ENCODE results near the gene C19orf81.

The C19orf81 gene

DNA sequence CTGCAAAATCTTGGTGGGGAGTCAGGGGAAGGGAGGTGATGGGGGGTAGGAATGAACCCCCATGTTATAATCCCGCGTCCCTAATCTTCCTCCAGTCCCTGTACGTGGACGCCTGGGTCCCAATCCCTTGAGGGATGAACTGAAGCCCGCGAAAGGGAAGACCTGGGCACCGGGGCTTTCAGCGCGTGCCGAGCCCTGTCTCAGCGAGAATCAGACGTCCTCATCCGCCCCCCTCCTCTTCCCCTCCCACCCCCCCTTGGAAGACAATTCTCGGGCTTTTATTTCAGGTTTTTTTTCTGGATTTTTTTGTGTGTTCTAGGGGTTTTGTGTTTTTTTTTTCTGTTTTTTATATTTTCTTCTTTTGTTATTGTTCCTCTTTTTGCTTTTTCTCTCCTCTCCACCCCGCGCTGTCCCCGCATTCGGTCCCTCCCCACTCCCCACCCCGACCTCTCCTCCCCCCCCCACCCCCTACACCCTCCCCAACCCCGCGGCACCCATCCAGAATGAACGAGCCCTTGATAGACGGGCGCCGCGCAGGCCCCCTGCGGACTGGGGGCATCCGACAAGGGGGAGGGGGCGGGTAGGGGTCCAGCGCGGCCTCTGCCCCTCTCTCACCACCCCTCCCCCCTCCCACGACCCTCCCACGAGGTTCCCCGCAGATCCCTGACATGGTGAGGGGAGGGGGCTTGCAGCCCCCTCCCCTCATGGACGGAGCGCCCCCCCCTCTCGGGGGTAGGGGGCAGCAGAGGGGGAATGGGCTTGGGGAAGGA is 10.3 kb downstream of the C19orf81 start:
- DNase-seq: peak; percentile 38

DNA sequence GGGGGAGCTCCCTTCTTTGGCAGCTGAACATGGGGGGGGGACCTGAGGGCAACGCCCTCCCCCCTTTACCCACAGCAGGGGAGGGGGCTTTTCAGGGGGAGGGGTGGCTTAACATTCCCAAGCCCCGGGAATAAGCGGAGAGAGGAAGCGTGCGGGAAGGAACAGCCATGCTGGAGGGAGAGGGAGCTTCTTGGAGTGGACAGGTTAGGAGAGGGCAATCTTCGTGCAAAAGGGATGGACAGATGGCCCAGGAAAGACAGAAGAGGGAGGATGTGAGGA is 10.8 kb downstream of the C19orf81 start:
- no peak for DNase-seq

DNA sequence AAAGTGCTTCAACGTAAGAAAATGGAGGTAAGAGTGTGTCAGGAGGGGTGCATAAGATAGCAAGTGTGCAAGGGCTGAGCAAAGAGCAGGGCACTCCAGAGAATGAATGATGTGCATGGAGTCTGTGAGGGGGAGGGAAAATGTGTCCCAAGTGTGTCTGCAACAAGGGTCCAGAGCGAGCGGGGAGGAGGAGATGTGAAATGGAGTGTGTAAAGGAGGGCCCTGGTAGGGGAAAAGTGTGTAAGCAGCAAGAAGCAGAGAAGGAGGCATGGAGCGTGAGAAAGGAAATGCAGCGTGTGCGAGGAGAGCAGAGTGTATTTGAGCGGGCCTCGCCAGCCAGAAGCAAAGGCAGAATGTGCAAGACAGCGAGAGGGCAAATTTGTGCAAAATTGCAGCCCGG is 11.8 kb downstream of the C19orf81 start:
- no peak for DNase-seq

DNA sequence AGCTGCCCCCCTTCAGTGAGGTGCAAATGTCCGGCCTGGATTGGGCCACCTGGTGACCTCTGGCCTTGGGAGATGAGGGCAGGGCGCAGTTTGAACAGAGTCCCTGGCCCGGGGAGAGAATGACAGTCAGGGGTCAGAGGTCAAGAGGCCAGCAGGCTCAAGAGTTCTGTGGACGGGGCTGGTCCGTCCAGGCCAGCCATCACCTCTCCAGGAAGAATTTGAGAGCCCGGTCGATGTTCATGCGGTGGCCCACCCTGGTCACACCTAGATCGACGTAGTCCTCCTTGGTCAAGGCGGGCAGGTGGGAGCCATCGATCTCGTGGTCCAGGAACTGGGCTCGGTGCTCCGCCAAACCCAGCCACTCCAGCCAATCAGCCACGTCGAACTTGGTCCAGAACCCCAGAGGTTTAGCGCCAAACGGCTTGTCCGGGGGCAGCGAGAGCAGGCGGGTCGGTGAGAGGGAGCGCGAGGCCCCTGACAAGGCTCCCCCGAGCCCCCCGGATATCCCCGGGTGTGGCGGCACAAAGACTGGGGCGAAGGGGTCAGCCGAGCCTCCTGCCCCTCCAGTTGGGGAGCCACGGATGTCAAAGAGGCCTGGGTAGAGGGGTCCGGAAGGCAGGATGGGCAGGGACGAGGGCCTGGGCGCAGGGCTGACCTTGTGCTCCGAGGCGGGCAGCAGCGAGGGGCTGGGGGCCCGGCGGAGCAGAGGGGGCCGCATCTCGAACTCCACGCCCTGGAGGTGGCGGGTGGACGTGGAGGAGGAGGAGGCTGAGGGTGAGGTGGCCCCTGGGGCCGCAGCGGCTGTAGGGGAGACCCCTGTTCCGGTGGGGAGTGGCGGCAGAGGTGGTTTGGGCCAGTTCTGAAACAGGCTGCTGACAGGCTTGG is 12.8 kb downstream of the C19orf81 start:
- no peak for DNase-seq

DNA sequence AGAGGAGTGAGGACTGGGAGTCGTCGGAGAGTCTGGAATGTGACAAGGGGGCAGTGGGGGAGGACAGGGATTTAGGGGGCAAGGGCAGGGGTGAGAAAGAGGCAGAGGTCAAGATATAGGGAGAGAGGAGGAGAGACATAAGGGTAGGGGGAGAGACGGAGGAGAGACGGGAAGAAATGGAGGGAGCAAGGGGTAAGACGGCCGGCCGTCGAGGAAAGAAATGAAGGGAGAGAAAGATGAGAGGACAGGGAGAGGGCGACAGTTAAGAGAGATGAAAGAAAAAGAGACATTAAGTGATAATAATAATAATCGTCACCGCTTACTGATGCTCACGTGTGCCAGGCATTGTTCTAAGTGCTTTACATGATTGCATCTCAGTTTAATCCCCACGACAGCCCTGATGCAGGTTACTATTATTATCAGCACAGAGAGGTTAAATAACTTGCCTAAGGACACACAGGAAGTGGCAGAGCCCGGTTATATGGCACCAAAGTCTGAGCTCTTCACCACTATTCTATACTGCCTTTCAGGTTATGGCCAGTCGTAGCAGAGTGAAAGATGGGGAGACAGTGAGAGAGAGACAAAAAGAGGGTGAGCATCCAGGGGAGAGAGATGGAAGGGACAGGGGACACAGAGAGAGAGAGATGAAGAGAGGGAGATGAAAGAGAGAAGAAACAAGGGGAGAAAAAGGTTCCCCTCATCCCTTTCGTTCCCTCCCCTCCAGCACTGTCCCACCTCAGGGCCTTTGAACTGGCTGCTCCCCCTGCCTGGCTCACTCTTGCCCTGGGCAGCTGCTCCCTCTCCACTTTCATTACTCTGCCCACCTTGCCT is 13.6 kb downstream of the C19orf81 start:
- DNase-seq: no peak

DNA sequence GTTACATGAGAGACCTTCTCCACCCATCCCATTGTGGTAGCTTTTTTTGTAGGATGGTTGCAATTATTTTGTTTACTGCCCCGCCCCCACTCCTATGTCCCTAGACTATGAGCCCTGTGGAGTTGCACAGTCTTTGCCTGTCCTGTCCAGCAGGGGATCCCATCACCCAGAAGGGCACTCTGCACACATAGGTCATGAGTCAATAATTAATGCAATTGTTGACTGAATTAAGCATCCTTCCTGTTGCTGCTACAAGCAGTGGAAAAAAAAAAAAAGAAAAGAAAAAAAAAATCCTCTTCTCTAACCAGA is 14.2 kb downstream of the C19orf81 start:
- DNase-seq: peak; percentile 12

DNA sequence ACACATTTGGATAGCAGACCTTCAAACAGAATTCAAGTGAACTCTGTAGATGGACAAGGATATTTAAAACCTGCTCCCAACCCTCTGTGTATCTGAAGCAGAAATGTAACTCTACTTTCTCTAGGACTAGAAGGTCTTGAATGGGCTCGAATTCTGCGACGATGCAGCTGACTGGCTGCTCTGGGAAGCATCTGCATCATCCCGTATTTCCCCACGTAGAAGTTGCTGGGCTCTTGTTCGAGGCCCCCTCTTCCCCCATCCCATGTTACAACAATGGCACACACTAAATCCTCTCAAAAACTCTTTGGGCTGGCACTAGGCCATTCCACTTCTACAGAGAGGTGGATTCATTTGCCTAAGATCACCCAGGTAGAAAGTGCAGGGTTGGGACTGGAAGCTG is 15.0 kb downstream of the C19orf81 start:
- no peak for DNase-seq

DNA sequence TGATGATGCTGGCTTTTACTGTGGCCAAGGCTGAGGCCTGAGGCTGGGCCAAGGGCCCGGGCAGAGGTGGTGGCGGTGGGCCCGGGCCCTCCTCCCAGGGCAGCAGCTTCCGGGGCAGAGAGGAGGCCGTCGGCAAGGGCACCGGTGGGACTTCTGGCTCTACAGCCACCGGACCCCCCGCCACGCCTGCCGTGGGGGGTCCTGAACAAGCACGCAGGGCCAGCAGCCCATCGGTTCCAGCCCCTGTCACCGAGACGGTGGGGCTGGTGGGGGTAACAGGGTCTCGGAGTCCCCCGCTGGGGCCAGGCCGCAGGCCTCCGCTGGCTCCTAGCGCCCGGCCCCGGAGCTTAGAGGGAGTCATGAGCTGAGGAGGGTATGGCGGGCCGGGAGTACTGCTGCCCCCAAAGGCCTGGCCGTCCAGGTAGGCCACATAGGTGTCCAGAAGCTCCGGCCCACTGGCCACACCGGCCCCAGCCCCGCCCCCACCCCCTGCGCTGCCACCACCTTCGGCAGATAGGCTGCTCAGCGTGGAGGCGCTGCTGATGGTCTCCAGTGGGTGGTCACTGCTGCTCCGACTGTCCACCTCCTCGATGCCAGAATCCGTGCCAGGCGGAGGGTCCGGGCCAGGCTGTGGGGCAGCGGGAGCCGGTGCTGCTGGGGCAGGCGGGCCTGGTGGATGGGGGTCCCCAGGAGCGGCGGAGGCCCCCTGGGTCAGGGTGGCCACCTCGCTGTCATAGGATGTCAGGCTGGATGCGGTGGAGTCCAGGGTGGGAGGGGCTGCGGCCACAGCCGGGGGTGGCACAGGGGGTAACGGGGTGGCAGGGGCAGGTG is 17.3 kb downstream of the C19orf81 start:
- no peak for DNase-seq

DNA sequence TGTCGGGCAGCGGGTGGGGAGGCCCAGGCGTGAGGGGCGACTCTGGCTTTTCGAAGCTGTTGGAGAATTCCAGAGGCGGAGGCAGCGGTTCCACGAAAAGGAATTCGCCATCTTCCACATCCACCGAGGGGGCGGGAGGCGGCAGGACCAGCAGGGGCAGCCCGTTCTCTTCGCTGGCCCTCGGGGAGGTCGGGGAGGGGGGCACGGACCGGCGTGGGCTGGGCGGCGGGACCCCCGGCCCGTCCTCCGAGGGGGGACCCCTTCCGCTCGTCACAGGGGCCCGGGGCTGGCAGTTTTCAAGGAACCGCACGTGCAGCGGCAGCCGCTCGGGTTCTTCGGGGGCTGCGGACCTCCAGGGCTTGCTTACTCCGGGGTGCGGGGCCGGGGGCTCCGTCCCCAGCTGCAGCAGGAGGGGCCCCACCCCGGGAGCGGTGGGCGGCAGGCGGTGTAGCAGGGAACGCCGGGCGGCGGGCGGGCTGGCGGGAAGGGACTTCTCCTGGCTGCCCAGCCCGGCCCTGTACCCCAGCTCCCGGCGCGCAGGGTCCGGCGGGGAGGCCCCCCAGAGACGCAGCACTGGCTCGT is 18.0 kb downstream of the C19orf81 start:
- DNase-seq: no peak

DNA sequence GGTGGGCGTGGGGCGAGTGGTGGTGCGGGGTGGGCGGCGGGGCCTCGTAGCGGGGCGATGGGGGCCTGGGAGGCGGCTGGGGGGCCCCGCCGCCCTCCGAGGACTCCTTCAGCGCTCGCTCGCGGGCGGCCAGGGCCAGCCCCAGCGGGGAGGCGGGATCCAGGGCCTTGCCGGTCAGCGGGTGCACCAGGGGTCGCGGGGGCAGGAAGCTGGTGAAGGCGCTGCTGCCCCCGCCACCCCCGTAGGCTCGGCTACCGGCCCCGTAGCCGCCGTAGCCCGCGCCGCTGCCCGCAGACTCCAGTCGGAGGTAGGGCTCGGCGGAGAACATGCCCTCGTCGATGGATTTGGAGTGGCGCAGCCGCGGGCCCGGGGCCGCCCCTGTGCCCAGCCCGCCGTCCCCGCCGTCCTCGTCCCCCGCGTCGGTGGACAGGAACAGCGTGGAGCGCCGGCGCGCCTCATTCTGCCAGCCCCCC is 18.6 kb downstream of the C19orf81 start:
- no peak for DNase-seq

DNA sequence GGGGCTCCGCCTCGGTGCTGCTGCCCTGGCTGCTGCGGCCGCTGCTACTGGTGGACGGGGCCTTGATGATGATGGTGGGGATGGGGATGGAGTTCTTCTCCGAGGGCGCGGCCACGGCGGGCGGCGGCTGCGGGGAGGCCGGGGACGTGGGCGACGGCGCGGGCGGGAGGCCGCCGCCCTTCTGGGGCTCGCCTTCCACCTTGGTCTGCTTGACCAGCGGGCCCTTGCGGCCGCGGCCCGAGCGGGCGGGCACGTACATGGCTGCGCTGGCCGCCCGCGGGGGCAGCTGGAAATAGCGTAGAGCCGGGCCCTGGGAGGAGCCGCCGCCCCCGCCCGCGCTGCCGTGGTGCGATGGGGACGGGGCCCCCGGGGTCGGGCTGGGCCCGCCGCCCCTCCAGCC is 19.2 kb downstream of the C19orf81 start:
- DNase-seq: no peak

DNA sequence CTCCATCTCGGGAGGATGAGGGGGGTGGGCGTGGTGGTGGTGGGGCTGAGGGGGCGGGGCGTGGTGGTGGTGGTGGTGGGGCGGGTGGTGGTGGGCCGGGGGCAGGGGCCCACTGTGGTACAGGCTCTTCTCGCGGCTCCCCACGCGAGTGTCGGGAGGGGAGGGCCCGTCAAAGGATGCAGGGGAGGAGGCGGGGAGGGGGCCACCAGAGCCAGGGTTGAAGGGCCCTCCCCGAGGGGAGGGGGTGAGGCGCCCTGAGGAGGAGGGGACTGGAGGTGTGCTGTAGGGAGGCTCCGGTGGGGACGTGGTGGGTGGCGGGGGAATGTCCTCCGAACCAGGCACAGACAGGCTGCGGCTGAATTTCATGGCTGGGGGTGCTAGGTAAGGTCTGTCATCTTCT is 19.6 kb downstream of the C19orf81 start:
- no peak for DNase-seq

DNA sequence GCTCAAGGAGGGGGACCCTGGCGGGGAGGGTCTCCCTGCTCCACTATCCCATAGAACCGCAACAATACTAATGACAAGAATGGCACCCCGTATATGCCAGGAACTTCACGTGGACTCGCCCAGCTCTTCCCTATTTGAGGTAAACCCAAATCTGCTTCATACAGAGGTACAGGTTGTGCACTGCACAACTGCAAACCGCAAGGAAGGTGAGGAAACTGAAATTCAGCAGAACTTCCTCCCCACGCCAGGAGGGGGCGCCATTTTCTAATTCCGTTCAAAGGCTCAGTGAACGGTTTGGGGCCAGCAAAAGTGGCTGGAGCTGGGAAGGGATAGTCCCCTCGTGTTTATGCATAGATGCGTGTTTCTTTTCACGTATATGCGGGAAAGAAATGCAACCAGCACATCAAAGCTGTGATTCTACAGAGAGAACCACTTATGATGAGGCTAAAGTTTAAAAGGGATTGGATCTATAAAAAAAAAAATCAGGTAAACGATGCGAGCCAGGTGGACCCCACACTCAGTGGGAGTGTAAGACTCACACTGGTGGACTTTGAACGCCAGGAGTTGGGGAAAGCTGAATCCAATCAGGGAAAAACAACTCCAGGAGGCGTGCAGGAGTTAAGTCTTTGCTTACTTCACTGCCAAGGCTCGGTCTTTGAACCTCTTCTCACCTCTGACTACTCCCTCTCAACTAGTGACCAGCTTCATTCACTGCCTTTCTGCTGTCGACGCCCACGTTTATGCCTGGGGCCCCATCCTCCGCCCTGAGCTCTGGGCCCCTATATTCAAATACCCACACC is 20.3 kb downstream of the C19orf81 start:
- DNase-seq: peak; percentile 23

DNA sequence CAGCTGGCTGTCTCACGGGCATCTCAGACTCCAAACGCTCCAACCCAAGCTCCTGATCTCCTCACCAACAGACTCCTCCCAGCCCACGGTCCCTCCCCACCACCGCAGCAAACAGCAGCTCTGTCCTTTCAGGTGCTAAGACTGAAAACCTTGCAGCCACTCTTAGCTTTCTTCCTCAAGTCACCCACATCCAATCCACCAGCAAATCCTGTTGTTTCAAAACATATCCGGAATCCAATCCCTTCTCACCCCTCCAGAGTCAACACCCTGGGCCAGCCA is 20.8 kb downstream of the C19orf81 start:
- DNase-seq: no peak

DNA sequence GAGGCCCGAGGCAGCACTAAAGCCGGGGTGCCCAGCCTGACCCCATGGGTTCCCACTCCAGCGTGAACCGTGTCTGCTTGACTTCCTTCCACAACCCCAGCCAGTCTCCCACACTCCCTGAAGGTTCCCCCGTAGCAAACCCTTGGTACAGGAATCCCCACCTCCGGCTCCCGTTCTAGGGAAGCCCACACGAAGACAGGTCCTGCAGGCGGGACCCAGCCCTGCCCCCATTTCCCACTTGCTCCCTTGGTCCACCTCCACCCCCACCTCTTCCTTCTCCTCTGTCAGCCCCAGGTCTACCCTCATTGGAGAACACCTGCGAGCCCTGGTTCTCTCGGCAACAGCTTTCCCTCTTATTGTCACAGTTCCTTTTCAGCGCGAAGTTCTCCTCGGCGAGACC is 23.9 kb downstream of the C19orf81 start:
- DNase-seq: no peak

DNA sequence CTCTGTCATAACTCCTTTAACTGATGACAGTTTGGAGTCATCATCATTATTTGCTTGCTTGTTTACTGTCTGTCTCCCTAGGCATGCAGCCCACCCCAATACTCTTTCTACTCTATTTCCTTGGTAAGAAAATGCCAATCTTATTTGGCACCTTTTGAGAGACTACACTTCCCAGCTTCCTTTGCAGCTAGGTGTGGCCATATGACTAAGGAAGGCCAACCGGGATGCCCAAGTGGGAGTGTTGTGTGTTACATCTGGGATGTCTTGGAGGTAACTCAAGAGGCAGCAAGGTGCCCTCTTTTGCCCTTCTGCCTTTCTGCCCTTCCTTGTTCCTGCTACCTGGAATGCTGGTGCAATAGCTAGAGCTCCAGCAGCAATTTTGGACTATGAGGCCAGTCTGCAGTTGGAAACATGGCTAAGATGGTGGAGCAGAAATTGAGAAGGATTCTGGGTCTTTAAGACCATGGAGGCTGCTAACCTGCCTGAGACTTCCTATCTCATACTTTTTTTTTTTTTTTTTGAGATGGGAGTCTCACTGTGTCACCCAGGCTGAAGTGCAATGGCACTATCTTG is 27.5 kb downstream of the C19orf81 start:
- no peak for DNase-seq

DNA sequence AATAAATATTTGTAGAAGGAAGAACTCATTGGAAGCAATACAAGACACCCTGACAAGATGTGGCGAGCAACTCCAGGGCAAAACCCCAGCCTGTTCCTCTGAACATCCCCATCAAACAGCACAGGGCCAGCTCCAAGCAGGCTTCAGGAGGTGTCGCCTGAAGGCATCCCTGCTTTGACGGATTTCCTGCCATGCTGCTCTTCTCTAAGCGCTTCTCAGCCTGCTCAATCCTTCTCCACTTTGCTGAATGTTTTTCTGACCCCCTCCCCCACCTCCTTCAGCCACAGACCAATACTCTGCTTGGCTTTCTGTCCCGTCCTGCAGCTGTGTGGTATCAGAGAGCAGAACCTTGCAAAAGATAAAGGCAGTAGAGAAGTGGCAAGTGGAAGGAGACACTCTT is 28.4 kb downstream of the C19orf81 start:
- no peak for DNase-seq

DNA sequence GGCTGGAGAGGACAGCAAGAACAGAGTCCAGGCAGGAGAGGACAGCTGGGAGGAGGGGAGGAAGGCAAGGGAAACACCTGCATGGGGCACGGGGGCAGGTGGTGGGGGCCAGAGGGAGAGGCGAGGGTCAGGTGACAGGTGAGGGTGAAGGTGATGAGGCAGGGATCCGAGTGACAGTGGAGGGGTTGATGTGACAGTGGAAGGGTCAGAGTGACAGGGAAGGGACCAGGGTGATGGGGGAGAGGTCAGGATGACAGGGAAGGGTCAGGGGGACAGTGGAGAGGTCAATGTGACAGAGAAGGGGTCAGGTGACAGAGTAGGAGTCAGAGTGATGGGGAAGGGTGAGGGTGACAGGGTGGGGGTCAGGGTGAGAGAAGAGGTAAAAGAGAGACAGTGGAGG is 29.1 kb downstream of the C19orf81 start:
- no peak for DNase-seq

DNA sequence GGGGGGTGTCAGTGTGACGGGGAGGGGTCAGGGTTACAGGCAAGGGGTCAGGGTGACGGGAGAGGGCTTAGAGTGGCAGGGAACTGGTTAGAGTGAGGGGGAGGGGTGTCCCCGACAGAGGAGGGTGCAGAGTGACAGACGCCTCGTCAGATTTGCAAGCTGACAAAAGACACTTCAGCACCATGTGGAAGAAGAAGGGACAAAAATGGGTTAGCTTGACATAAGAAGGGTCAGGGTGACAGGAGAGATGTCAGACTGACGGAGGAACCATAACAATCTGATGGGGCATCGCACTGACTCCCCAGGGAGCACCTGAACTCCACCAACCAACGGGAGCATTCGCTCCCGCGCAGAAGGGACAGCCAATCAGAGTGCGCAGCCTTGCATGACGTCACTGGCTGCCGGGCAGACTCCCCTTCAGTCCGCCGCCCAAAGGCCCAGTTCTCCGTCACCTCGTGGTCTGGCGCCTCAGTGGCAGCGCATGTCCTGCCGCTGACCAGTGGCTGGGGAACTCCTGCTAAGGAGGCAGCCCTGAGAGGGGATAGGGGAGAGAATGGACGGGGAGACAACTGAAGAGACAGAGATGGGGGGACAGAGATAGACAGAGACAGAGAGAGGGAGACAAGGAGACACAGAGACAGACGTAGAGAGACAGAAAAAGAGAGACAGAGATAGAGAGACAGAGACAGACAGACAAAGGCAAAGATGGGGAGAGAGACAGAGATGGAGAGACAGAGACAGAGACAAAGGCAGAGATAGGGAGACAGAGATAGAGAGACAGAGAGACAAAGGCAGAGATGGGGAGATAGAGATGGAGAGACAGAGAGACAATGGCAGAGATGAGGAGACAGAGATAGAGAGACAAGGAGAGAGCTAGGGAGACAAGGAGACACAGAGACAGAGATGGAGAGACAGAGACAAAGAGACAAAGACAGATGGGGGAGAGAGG is 30.2 kb downstream of the C19orf81 start:
- no peak for DNase-seq
